Nephron (organoid): ENCODE results near the gene CDH11.

Experiments
- H3K27ac Mint-ChIP-seq, 3 experiments: 2 replicates each; pipeline ENCODE4 v1.8.0; 2020; ENCODE audit warnings: mixed read lengths in 3 of 3, mild to moderate bottlenecking in 2 of 3, moderate library complexity in 1 of 3
- H3K27me3 Mint-ChIP-seq: 2 replicates; pipeline ENCODE4 v1.8.0; 2021; ENCODE audit warnings: low read depth, mild to moderate bottlenecking, moderate library complexity, mixed read lengths
- H3K36me3 Mint-ChIP-seq: 2 replicates; pipeline ENCODE4 v1.8.0; 2020; ENCODE audit warnings: low read depth, mixed read lengths
- H3K4me1 Mint-ChIP-seq: 2 replicates; pipeline ENCODE4 v1.8.0; 2020; ENCODE audit warnings: mixed read lengths
- H3K4me3 Mint-ChIP-seq, 3 experiments: 2 replicates each; pipeline ENCODE4 v1.8.0; 2020; ENCODE audit warnings: mild to moderate bottlenecking in 3 of 3, mixed read lengths in 3 of 3, moderate library complexity in 2 of 3
- H3K9me3 Mint-ChIP-seq: 2 replicates; pipeline ENCODE4 v1.8.0; 2020; ENCODE audit warnings: mixed read lengths
- TF ChIP-seq, protein P1 (sequence below), 3 experiments: fragments of 200-600 bp; sonication (generic); IDR thresholded peaks; one replicate each; pipeline ENCODE4 v1.5.0; 2021; ENCODE audit warnings: antibody characterized with exemption in 3 of 3; ENCODE audit not compliant: unreplicated experiment in 3 of 3

The CDH11 gene

DNA sequence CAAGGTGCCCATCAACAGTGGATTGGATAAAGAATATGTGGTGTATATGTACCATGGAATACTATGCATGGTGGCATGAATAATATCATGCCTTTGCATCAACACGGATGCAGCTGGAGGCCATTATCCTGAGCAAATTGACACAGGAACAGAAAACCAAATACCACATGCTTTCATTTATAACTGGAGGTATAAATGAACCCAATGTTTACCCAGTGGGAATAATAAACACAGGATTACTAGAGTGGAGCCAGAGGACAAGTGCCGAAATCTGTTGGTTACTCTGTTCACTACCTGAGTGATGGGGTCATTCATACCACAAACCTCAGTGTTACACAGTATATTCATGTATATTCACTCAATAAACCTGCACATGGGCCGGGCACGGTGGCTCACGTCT, 125.2 kb downstream of the CDH11 start:
- H3K36me3 Mint-ChIP-seq: peaks cover 81% of the 10 kb centered on the region
- no peak overlapping the region for H3K27ac Mint-ChIP-seq
- H3K27me3 Mint-ChIP-seq: no peaks in the 10 kb centered on the region
- no peak overlapping the region for H3K4me3 Mint-ChIP-seq
- peaks cover under 1% of the 10 kb centered on the region for H3K4me1 Mint-ChIP-seq
- TF ChIP-seq, protein P1, sequence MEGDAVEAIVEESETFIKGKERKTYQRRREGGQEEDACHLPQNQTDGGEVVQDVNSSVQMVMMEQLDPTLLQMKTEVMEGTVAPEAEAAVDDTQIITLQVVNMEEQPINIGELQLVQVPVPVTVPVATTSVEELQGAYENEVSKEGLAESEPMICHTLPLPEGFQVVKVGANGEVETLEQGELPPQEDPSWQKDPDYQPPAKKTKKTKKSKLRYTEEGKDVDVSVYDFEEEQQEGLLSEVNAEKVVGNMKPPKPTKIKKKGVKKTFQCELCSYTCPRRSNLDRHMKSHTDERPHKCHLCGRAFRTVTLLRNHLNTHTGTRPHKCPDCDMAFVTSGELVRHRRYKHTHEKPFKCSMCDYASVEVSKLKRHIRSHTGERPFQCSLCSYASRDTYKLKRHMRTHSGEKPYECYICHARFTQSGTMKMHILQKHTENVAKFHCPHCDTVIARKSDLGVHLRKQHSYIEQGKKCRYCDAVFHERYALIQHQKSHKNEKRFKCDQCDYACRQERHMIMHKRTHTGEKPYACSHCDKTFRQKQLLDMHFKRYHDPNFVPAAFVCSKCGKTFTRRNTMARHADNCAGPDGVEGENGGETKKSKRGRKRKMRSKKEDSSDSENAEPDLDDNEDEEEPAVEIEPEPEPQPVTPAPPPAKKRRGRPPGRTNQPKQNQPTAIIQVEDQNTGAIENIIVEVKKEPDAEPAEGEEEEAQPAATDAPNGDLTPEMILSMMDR (IDR thresholded peaks at IDR 0.05; ENCODE audit: unreplicated experiment in 3 of 3): no peak
- no peaks in the 10 kb centered on the region for H3K9me3 Mint-ChIP-seq

DNA sequence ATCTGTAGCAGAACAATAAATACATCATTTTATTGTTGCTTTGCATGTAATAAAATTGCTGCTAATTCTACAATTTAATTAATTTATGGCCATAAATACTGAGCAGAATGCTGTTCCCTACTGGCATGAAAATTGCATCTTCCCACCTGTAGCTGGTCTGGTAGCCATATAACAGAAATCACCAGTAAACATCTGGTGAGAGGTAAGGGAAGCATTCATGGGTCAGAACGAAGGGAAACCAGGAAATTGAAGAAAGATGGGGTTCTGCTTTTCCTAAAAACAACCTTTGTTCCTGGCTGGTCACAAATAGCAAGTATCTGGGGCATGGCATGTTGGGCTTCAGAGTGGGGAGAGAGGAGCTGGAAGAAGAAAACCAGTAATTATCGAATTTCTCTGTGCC, 128.4 kb downstream of the CDH11 start:
- Mint-ChIP-seq H3K4me3 (no peak overlapping the region), H3K4me1 (peaks cover 12% of the 10 kb centered on the region), H3K27ac (no peak overlapping the region), H3K27me3 (no peaks in the 10 kb centered on the region), H3K9me3 (no peaks in the 10 kb centered on the region), H3K36me3 (peaks cover 88% of the 10 kb centered on the region)
- TF ChIP-seq, protein P1 (IDR thresholded peaks at IDR 0.05; ENCODE audit: unreplicated experiment in 3 of 3): no peak

DNA sequence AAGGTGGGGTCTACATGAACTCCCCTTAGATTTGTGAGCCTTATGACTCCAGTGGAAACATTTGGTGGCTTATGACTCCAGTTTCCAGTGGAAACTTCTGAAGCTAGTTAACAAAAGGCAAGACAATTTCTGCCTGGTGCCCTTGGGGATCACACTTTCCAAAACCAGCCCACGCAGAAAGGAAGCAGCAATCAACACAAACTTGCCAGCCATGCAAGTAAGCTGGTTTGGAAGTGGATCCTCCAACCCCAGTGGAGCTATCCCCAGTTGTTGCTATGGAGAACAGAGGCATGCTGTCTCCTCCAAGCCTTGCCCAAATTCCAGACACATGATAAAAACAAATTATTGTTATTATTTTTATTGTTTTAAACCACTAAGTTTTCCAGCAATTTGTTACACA, 130.9 kb downstream of the CDH11 start:
- H3K4me3 Mint-ChIP-seq: no peak overlapping the region
- no peaks in the 10 kb centered on the region for H3K9me3 Mint-ChIP-seq
- TF ChIP-seq, protein P1 (IDR thresholded peaks at IDR 0.05; ENCODE audit: unreplicated experiment in 3 of 3): no peak

DNA sequence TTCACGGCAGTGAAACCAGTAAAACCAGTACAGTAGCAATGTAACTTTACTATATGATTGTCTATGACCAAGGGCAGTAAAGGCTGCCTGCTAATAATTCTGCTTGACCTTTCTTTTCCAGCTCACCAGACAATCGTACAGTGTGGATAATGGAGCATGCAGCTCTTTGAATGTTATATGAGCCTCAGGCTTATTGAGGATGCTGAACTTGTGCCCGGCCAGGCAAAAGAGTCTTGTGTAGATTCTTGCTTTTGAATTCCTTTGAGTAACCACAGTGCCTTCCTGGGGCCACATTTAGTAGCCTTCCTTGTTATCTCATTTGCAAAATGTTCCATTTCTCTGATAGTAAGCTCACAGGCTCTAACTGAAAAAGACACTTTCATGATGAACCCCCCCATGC, 131.8 kb downstream of the CDH11 start:
- H3K4me3 Mint-ChIP-seq: no peak overlapping the region
- no peaks in the 10 kb centered on the region for H3K9me3 Mint-ChIP-seq
- no peaks in the 10 kb centered on the region for H3K27me3 Mint-ChIP-seq
- peak overlapping the region in 2 of 3 experiments; percentile 26 to 50 for H3K27ac Mint-ChIP-seq
- peaks cover 36% of the 10 kb centered on the region for H3K4me1 Mint-ChIP-seq
- H3K36me3 Mint-ChIP-seq: peaks cover 93% of the 10 kb centered on the region
- TF ChIP-seq, protein P1 (IDR thresholded peaks at IDR 0.05; ENCODE audit: unreplicated experiment in 3 of 3): no peak

More for the DNA sequence above, 130.9 kb downstream of the CDH11 start:
- no peaks in the 10 kb centered on the region for H3K27me3 Mint-ChIP-seq
- peaks cover 32% of the 10 kb centered on the region for H3K4me1 Mint-ChIP-seq
- H3K27ac Mint-ChIP-seq: no peak overlapping the region
- H3K36me3 Mint-ChIP-seq: peaks cover 94% of the 10 kb centered on the region

DNA sequence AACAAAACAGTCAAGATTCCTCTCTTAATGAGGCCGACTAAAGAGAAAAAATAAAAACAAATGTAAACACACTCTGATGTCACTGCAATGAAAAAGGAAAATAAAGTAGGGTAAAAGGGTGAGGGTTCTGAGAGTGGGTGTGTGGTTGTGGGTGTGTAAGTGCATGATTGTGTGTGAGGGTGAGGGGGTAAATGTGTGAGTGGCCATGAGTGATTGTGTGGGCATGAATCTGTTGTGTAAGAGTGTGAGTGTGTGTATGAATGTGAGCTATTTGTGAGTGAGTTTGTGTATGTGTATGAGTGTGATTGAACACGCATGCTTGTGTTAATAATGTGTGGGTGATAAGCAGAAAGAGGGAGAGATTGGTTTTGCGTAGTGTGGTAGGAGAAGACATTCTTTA, 132.8 kb downstream of the CDH11 start:
- peak overlapping the region in 1 of 3 experiments; percentile 1 for H3K27ac Mint-ChIP-seq
- no peaks in the 10 kb centered on the region for H3K9me3 Mint-ChIP-seq
- TF ChIP-seq, protein P1 (IDR thresholded peaks at IDR 0.05; ENCODE audit: unreplicated experiment in 3 of 3): no peak
- H3K27me3 Mint-ChIP-seq: no peaks in the 10 kb centered on the region
- no peak overlapping the region for H3K4me3 Mint-ChIP-seq
- H3K36me3 Mint-ChIP-seq: peaks cover 91% of the 10 kb centered on the region
- H3K4me1 Mint-ChIP-seq: peaks cover 42% of the 10 kb centered on the region

DNA sequence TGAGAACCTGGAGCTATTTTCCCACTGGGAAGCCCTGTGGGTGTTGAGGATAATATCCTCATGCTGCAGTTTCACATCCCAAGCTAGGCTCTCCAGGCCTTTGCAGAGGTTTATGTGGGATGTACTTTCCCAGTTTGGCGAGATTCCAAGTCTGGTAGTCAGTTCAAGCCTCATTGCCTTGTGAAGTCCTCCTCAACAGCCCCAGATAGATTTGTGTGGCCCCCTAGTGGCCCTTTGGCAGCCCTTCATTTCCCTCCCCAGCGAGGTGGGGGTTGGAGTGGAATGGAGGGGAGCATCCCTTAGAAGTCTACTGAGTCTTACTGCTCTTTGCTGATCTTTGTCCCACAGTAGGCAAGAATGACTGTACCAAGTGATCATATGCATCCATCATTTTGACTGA, 137.9 kb downstream of the CDH11 start:
- TF ChIP-seq, protein P1 (IDR thresholded peaks at IDR 0.05; ENCODE audit: unreplicated experiment in 3 of 3): peak; percentile 36 to 64 (median 63)
- Mint-ChIP-seq H3K9me3 (no peaks in the 10 kb centered on the region), H3K4me3 (no peak overlapping the region), H3K27me3 (no peaks in the 10 kb centered on the region), H3K36me3 (peaks cover 89% of the 10 kb centered on the region), H3K27ac (peak overlapping the region; percentile 39 to 72 (median 43)), H3K4me1 (peaks cover 60% of the 10 kb centered on the region)
